ENCODE measurements around the gene AJAP1. TPM values are rescaled to one million over a fixed set of nuclear protein-coding genes. Genes with fewer than 3 reads are reported as not detected.

AJAP1 gene
- total and polyA plus RNA-seq, 2 donors (not counting 1 experiment from before 2014, with no cell fraction given), result not detected

DNA sequence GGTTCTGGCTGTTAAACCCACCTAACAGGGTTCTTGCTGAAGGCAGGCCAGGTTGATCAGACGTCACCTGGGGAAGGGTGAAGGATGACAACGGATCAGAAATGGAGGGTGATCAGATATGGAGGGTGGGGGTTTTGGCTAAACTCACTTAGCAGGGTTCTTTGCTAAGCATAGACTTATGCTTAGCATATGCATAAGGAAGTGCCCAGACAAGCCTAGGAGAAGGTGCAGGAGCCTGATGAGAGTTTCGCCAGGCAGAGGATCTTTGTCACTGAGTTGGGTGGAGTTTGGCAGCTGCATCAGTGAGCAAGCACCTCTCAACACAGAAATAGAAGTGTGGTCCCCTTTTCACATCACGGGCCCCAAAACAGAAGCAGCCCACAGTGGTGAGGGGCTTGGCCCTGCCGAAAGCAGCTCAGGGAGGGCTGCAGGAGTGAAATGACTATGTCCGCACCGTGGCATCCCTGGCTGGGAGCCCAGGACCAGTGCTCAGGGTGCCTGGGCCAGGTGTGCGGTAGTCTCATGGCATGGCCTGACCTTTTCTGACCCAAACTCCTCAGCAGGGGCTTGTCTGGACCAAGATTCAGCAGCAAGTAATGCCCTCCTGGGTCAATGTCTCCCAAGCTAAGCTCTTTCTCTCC lies 101.6 kb downstream of the AJAP1 start:
- 80% methylated on average over 8 of the region's 8 CpGs for WGBS (ENCODE audit: insufficient coverage)
- Histone ChIP-seq H3K27ac (ENCODE audit: low read length in 2 of 2) (no peak overlapping the region), H3K4me2 (replicated peaks; ENCODE audit: low read depth, low read length, poor library complexity, severe bottlenecking) (no peak overlapping the region), H2AFZ (ENCODE audit: insufficient read depth, low read depth, low read length, poor library complexity, severe bottlenecking) (no peak overlapping the region), H4K20me1 (ENCODE audit: control insufficient read depth, insufficient read depth, low read length, poor library complexity, severe bottlenecking) (no peaks in the 10 kb centered on the region), H3K36me3 (replicated peaks in 1 of 2; ENCODE audit: control extremely low read depth in 1 of 2, control insufficient read depth in 1 of 2, extremely low read depth in 1 of 2, insufficient read depth in 2 of 2, low read length in 1 of 2) (no peaks in the 10 kb centered on the region), H3K4me1 (ENCODE audit: control insufficient read depth in 2 of 2, insufficient read depth in 2 of 2, low read length in 2 of 2) (no peaks in the 10 kb centered on the region), H3K79me2 (ENCODE audit: control insufficient read depth, insufficient read depth, low read length) (no peaks in the 10 kb centered on the region), H3K4me3 (ENCODE audit: control extremely low read depth in 1 of 5, extremely low read depth in 1 of 5, insufficient read depth in 1 of 5, low read depth in 2 of 5, low read length in 4 of 5) (no peak overlapping the region), H3K9me3 (ENCODE audit: control extremely low read depth in 1 of 3, control insufficient read depth in 2 of 3, insufficient read depth in 1 of 3, low read length in 2 of 3) (peaks cover 0 to 46% (median 4%) of the 10 kb centered on the region in 3 donors), H3K9ac (ENCODE audit: low read length) (no peak overlapping the region), H3K27me3 (replicated peaks in 1 of 4; ENCODE audit: control extremely low read depth in 1 of 4, control insufficient read depth in 3 of 4, insufficient read depth in 4 of 4, low read length in 3 of 4) (no peaks in the 10 kb centered on the region)
- Mint-ChIP-seq H3K27me3 (peaks cover 3% of the 10 kb centered on the region), H3K27ac (no peak overlapping the region), H3K4me3 (no peak overlapping the region), H3K4me1 (no peaks in the 10 kb centered on the region), H3K9me3 (ENCODE audit: insufficient read depth) (peaks cover 10% of the 10 kb centered on the region)
- intact Hi-C loops (cut with micrococcal nuclease), result no loop called here
- no peak for ATAC-seq (ENCODE audit: low read depth)
- ChIA-PET CTCF (no interaction called here), POLR2A (no interaction called here)
- TF ChIP-seq EZH2 (IDR thresholded peaks at IDR 0.05; ENCODE audit: borderline replicate concordance, insufficient read depth, low read depth, low read length, poor library complexity, severe bottlenecking), result no peak
- no peak for DNase-seq

DNA sequence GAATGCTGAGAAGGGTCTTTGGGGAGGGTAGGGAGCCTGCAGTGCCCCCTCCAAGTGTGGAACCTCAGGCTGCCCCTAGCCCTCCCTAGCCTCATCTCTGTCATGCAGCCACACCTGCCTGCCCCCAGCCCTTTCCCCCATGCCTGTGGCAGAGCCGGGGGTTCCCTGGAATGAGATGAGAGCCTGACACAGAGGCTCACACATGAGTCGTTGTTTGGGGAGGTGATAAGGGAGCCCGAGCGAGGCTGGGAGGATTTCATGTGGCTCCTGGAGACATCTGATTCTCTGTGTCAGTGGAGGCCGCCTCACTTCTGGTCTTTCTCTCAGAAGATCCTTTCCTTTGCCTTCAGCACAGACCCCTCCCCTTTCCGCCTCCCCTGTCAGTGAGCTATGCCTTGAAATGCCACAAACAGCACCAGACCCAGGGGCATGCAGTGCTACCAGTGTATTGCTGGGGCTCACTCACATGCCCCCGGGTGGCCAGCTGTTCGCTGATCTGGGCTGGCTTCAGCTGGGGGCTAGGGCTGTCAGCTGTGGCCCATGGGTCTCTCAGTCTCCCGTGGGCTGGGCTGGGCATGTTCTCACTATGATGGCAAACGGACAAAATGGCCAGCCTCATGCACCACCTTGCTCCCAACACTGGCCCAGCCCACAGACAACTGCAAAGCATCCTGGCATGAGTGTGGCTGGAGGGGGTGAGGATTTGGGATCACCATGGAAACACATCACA lies 102.6 kb downstream of the AJAP1 start:
- H3K27me3 ChIP-seq (replicated peaks in 1 of 4; ENCODE audit: control extremely low read depth in 1 of 4, control insufficient read depth in 3 of 4, insufficient read depth in 4 of 4, low read length in 3 of 4), result no peaks in the 10 kb centered on the region
- DNase-seq (no peak), ATAC-seq (ENCODE audit: low read depth) (no peak)
- H3K79me2 ChIP-seq (ENCODE audit: control insufficient read depth, insufficient read depth, low read length), result no peaks in the 10 kb centered on the region
- H3K4me1 ChIP-seq (ENCODE audit: control insufficient read depth in 2 of 2, insufficient read depth in 2 of 2, low read length in 2 of 2), result no peaks in the 10 kb centered on the region
- POLR2A ChIA-PET, result no interaction called here
- no peaks in the 10 kb centered on the region for H3K36me3 ChIP-seq (replicated peaks in 1 of 2; ENCODE audit: control extremely low read depth in 1 of 2, control insufficient read depth in 1 of 2, extremely low read depth in 1 of 2, insufficient read depth in 2 of 2, low read length in 1 of 2)
- no peak overlapping the region for H3K4me2 ChIP-seq (replicated peaks; ENCODE audit: low read depth, low read length, poor library complexity, severe bottlenecking)
- CTCF ChIA-PET, result no interaction called here
- no peak overlapping the region for H3K27ac ChIP-seq (ENCODE audit: low read length in 2 of 2)
- 78% methylated on average over 10 of the region's 10 CpGs for WGBS (ENCODE audit: insufficient coverage)
- TF ChIP-seq EZH2 (IDR thresholded peaks at IDR 0.05; ENCODE audit: borderline replicate concordance, insufficient read depth, low read depth, low read length, poor library complexity, severe bottlenecking), result no peak
- TF ChIP-seq, protein P1, sequence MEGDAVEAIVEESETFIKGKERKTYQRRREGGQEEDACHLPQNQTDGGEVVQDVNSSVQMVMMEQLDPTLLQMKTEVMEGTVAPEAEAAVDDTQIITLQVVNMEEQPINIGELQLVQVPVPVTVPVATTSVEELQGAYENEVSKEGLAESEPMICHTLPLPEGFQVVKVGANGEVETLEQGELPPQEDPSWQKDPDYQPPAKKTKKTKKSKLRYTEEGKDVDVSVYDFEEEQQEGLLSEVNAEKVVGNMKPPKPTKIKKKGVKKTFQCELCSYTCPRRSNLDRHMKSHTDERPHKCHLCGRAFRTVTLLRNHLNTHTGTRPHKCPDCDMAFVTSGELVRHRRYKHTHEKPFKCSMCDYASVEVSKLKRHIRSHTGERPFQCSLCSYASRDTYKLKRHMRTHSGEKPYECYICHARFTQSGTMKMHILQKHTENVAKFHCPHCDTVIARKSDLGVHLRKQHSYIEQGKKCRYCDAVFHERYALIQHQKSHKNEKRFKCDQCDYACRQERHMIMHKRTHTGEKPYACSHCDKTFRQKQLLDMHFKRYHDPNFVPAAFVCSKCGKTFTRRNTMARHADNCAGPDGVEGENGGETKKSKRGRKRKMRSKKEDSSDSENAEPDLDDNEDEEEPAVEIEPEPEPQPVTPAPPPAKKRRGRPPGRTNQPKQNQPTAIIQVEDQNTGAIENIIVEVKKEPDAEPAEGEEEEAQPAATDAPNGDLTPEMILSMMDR (IDR thresholded peaks at IDR 0.05), result no peak
- intact Hi-C loops (cut with micrococcal nuclease), result no loop called here
- Mint-ChIP-seq H3K27ac (no peak overlapping the region), H3K9me3 (ENCODE audit: insufficient read depth) (peaks cover 10% of the 10 kb centered on the region), H3K4me3 (no peak overlapping the region), H3K27me3 (peaks cover 3% of the 10 kb centered on the region), H3K4me1 (no peaks in the 10 kb centered on the region)
- H3K9me3 ChIP-seq (ENCODE audit: control extremely low read depth in 1 of 3, control insufficient read depth in 2 of 3, insufficient read depth in 1 of 3, low read length in 2 of 3), result peaks cover 0 to 46% (median 4%) of the 10 kb centered on the region in 3 donors
- H3K4me3 ChIP-seq (ENCODE audit: control extremely low read depth in 1 of 5, extremely low read depth in 1 of 5, insufficient read depth in 1 of 5, low read depth in 2 of 5, low read length in 4 of 5), result no peak overlapping the region
- H4K20me1 ChIP-seq (ENCODE audit: control insufficient read depth, insufficient read depth, low read length, poor library complexity, severe bottlenecking), result no peaks in the 10 kb centered on the region
- H2AFZ ChIP-seq (ENCODE audit: insufficient read depth, low read depth, low read length, poor library complexity, severe bottlenecking), result no peak overlapping the region
- no peak overlapping the region for H3K9ac ChIP-seq (ENCODE audit: low read length)

All from B cell (primary cell).